ENCODE data around the gene KNL1. TPM values are rescaled to one million over a fixed set of nuclear protein-coding genes. Genes with fewer than 3 reads are reported as not detected.

Gene KNL1
- total and polyA plus RNA-seq, 10 of the 15 experiments (the other 5 are each of a cell fraction or from before 2014, with no cell fraction given), result 10.9 to 55.5 (median 28.4) TPM

GRCh38 chr15:40563426-40563825 is 30.6 kb upstream of the KNL1 start:
- Histone ChIP-seq H3K4me2 (ENCODE audit: control insufficient read depth, insufficient read depth) (peak overlapping the region; percentile 72; the same call in 1 of the 2 replicates), H4K20me1 (ENCODE audit: control insufficient read depth, insufficient read depth) (no peaks in the 10 kb centered on the region), H3K4me1 (ENCODE audit: control insufficient read depth, insufficient read depth, low read length) (peaks cover 18% of the 10 kb centered on the region), H3K36me3 (ENCODE audit: control insufficient read depth in 2 of 2, insufficient read depth in 2 of 2, low read length in 1 of 2) (peaks cover 0 to 10% of the 10 kb centered on the region in 2 experiments; a peak in 1 of 4 replicates), H3K79me2 (ENCODE audit: control insufficient read depth, insufficient read depth, low read length) (peaks cover 46% of the 10 kb centered on the region), H3K9me3 (replicated peaks; ENCODE audit: control insufficient read depth, insufficient read depth, low read length) (no peaks in the 10 kb centered on the region; the same call in 2 of the 3 replicates), H3K9ac (ENCODE audit: control insufficient read depth, insufficient read depth, low read length) (no peak overlapping the region), H3K27ac (ENCODE audit: control insufficient read depth, insufficient read depth) (no peak overlapping the region), H3K27me3 (replicated peaks in 1 of 2; ENCODE audit: control insufficient read depth in 2 of 2, insufficient read depth in 2 of 2, low read length in 1 of 2) (no peaks in the 10 kb centered on the region), H2AFZ (ENCODE audit: control insufficient read depth, low read depth, low read length) (no peak overlapping the region), H3K4me3 (0 out of 2 replicates have a peak overlapping the region, but pooled peaks have one; percentile 20)
- SMC1A ChIA-PET (ENCODE audit: uncharacterized antibody, unreplicated experiment), result interaction anchor here (1.7 to 1.8 kb wide), 2 partner anchors 13 to 22 kb away, joined by 5 to 9 read pairs; no protein-coding TSS in a partner anchor
- POLR2A ChIA-PET, result interaction anchor here (0.6 to 1.6 kb wide), 5 partner anchors 10 to 25 kb away, joined by 3 to 5 read pairs (median 3); no protein-coding TSS in a partner anchor
- BruUV-seq (replicated peaks), result no TSS peak
- in situ Hi-C loops (cut with MboI), result no loop called here
- intact Hi-C loops (cut with micrococcal nuclease; ENCODE audit: unreplicated experiment), result no loop called here
- no peak for FAIRE-seq
- RAD21 ChIA-PET (ENCODE audit: unreplicated experiment), result interaction anchor here (1.1 to 1.6 kb wide), 2 partner anchors 13 to 20 kb away, joined by 3 to 6 read pairs; no protein-coding TSS in a partner anchor
- no peak for DNase-seq (ENCODE audit: low read depth, low spot score)
- no peak for ATAC-seq
- TF ChIP-seq EED (IDR thresholded peaks at IDR 0.05; ENCODE audit: low read depth) (no peak), BACH1 (IDR thresholded peaks at IDR 0.05; ENCODE audit: borderline replicate concordance) (no peak), MEF2A (IDR thresholded peaks at IDR 0.05; ENCODE audit: insufficient read depth, low read depth, low read length) (no peak), NR2C1 (IDR thresholded peaks at IDR 0.05) (no peak), FOXM1 (IDR thresholded peaks at IDR 0.05; ENCODE audit: low read depth, low read length) (no peak), CHD4 (IDR thresholded peaks at IDR 0.05) (no peak), PKNOX1 (IDR thresholded peaks at IDR 0.05) (no peak), MYC (IDR thresholded peaks at IDR 0.05; ENCODE audit: insufficient read depth, insufficient read length, insufficient replicate concordance, low read length, severe bottlenecking) (no peak), SMAD5 (IDR thresholded peaks at IDR 0.05; ENCODE audit: low read depth) (no peak), BMI1 (IDR thresholded peaks at IDR 0.05; ENCODE audit: borderline replicate concordance) (no peak), ATF7 (IDR thresholded peaks at IDR 0.05; ENCODE audit: low read depth) (no peak), GATAD2B (conservative IDR thresholded peaks at IDR 0.05; ENCODE audit: low read depth) (no peak), RELA (IDR thresholded peaks at IDR 0.05; ENCODE audit: borderline replicate concordance, partially characterized antibody) (no peak), SP1 (IDR thresholded peaks at IDR 0.05; ENCODE audit: low read depth, low read length) (no peak)
- TF ChIP-seq, protein P1, sequence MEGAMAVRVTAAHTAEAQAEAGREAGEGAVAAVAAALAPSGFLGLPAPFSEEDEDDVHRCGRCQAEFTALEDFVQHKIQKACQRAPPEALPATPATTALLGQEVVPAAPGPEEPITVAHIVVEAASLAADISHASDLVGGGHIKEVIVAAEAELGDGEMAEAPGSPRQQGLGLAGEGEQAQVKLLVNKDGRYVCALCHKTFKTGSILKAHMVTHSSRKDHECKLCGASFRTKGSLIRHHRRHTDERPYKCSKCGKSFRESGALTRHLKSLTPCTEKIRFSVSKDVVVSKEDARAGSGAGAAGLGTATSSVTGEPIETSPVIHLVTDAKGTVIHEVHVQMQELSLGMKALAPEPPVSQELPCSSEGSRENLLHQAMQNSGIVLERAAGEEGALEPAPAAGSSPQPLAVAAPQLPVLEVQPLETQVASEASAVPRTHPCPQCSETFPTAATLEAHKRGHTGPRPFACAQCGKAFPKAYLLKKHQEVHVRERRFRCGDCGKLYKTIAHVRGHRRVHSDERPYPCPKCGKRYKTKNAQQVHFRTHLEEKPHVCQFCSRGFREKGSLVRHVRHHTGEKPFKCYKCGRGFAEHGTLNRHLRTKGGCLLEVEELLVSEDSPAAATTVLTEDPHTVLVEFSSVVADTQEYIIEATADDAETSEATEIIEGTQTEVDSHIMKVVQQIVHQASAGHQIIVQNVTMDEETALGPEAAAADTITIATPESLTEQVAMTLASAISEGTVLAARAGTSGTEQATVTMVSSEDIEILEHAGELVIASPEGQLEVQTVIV (IDR thresholded peaks at IDR 0.05; ENCODE audit: borderline replicate concordance, partially characterized antibody), result no peak
- TF ChIP-seq, protein P2, sequence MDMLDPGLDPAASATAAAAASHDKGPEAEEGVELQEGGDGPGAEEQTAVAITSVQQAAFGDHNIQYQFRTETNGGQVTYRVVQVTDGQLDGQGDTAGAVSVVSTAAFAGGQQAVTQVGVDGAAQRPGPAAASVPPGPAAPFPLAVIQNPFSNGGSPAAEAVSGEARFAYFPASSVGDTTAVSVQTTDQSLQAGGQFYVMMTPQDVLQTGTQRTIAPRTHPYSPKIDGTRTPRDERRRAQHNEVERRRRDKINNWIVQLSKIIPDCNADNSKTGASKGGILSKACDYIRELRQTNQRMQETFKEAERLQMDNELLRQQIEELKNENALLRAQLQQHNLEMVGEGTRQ (IDR thresholded peaks at IDR 0.05; ENCODE audit: borderline replicate concordance, low read depth, low read length), result no peak
- TF ChIP-seq, protein P3, sequence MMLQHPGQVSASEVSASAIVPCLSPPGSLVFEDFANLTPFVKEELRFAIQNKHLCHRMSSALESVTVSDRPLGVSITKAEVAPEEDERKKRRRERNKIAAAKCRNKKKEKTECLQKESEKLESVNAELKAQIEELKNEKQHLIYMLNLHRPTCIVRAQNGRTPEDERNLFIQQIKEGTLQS (IDR thresholded peaks at IDR 0.05; ENCODE audit: borderline replicate concordance, extremely low read depth, low read depth, low read length), result no peak
- CTCF ChIA-PET, result interaction anchor here (1.6 kb wide), 1 partner anchor 44 kb away, joined by 7 read pairs; no protein-coding TSS in a partner anchor

Data from GM12878 (cell line).